GM18858 (cell line): ENCODE data around the gene NTN1.
"Not testable (repeated sequence)": the region's sequence is repeated elsewhere in the genome, so short reads cannot be mapped to it uniquely, and the experiment has no call there.

Experiments used
- ATAC-seq: cut with Tn5 transposase; IDR thresholded peaks from one replicate; pipeline ENCODE4 v1.9.1; 2021; ENCODE audit not compliant: unreplicated experiment

Gene NTN1

DNA sequence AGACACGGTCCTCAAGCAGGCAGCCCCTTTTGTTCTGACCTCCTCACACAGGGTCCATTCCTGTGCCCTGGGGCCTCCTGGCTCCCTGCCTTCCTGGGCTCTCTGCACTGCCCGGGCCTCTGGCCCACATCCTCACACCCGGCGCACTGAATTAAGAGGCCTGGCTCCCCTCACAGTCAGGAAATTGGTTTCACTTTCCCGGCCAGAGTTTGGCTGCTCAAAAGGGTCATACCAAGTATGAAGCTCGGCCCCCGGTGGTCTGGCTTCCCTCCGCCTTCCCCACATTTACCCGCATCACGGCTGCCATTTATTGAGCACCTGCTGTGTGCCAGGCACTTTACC lies 220.0 kb downstream of the NTN1 start:
- ATAC-seq, result no peak

DNA sequence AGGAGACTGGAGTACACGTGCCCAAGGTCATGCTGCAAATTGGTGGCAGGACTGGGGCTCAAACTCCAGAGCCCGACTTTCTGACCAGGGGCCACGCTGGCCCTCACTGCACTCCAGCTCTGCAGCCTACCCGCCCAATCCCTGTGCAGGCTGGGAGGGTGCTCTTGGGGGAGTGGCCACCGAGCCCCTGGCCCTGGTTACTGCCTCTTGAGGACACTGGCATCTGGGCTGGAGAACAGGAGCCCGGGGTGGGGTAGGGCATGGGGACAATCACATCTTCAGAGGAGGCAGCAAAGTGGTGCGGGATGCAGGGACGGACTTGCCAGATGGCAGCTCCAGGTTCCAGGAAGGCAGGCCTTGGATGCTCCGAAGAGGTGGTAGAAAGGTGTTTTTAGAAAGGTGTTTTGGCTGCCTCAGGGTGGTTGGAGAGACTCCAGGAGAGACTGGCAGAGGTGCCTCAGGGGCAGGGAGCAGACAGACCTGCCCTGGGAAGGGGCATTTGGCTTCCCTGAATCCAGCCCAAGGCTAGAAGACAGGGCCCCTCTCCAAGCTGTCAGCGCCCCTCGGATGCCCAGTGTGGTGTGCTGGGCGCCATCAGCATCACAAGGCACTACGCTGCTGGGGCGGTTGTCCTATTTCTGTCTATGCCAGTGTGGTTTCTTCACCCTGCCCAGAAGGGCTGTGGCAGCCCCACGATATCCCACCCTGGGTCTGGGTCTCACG lies 220.6 kb downstream of the NTN1 start:
- ATAC-seq, result no peak

DNA sequence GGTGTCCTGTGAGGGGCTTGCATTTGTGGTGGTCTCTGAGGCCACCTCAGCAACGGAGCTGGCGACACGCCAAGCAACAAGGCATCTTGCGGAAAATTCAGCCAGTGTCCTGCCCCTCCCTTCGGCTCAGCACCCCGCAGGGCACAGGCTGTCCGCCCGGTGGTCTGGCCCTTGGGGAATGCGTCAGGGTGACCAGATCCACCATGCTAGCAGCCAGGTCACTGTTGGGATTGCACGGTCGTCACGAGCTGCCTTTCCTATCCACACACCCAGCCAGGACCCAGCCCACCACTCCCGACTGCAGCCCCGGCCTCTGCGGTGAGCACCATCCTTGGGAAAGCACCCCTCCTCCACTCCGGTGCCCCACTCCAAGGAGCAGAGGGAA lies 221.2 kb downstream of the NTN1 start:
- ATAC-seq, result no peak

DNA sequence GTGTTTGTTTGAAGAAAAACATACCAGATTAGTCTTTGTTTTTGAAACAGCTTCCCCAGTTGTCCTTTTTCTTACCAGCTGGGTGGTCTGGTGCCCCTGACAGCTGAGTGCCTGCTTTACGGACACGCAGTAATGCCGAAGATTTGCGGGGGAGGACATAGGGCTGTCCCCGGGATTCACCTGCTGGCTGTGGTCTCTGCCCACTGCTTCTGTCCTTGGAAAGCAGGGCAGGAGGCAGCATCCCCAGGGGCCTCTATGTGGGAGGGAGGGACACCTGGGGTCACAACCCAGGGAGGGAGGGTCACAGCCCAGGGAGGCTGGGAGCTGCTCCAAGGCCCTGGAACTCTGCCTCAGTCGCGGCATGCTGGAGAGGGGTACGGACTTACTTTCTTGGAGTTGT lies 221.7 kb downstream of the NTN1 start:
- ATAC-seq, result no peak

DNA sequence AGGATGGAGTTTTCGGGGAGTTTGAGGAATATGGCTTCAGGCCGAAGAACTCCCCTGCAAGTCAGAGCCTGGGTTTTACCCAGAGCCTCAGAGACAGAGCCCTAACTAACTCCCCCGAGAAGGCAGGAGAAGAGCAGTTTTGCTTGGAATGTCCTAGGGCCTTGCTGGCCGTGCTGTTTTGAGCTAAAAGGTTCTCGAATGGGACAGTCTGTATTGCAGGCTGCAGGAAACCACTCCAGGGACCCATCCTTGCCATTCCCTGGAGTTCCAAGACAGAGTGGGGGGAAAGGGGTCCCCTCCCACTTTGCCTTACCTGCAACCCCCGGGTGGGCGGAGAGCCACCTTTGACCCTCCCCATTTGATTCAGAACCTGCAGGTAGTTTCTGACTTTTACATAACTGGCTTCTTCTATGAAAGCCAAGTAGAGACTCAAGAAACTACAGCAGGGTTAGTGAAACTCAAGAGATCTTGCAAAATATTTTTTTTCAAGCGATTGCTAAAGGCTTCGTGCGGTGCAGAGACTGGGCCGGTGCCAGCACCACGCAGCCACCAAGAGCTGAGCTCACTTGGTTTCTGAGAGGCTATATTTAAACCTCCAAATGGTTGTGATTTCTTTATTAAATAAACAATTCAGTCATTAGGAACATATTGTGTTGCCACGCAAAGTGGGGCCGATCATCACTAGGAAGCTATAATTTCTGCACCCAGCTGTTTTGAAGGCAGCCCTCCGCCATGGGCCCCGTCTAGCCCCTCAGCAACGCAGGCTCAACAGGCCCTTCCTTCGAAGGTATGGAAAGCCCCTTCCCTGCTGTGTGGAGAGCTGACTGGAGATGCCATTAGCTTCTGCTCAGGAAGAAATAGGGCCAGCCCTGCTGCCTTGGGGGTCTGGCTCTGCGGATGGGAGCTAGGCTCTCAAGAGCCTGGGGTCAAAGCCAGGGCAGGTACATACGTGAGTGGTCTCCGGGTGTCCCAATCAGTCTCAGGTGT lies 223.0 kb downstream of the NTN1 start:
- no peak for ATAC-seq

DNA sequence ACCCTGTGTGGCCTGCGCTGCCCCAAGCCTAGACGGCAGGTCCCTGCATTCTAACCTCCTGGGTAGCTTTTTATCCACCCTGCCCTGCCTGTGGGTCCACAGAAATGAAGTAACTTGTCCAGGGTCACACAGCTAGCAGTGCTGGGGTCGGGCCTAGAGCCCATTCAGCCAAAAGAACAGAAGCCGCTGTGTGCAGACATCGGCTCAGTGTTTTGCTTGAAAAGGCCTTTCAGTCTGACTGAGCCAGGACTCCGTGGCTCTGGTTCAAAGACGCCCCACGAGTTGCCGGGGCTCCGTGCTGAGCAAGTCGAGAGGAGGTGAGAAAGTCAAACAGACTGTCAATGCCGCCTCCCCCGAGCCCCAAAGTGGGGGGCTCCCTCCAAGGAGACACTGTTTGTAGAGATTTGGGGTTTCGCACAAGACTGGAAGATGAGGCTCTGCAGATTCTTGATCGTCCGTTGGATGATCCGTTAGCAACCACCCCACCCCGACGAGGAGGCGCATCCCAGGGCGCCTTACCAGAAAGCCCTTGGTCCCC lies 226.2 kb downstream of the NTN1 start:
- no peak for ATAC-seq

DNA sequence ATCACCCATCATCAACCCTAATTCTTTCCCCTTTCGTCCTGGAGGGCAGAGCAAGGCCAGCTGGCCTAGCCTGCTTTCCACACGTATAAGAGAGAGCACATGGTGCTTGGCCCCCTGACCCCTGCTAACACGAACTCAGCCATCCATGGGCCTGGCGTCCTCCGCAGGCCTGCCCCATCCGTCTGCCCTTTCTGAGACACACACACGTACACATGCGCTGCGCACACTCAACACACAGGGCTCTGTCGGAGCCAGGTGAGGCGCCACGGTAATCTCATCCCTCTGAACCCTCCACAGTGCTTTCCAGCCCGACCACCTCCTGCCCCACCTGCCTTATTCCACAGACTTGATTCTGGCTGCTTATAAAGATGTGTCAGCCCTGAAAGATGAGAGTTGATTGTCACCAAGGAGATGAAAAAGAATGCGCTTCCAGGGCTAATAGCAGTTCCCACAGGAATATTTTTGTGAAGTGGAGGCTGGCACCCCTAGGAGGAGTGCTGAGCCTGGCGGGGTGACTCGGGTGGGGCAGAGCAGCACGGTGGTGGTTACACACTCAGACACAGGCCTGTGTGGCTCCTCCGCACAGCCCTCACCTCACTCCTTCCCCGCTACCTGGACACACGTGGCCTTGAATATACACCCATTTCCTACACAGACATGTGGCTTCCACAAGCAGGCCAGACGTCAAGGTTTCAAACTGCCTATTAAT lies 228.1 kb downstream of the NTN1 start:
- no peak for ATAC-seq

DNA sequence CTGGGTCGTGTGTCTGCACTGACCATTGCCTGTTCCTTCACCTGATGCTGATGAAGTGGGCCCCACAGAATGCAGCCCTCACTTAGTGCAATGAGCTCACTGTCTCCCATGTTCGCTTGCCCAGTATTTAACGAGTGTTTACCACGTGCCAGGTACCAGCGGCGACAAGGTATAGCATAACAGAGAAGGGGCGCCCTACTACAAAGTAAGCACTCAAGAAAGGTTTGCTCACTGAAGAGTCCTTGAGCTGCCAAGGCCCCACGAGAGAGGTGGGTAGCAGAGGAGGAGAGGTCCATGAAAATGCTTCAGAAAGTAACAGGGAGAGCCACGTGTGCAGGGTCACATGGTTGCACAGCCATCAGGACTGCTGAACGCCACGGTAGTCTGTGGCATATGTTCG lies 230.0 kb downstream of the NTN1 start:
- ATAC-seq, result no peak

DNA sequence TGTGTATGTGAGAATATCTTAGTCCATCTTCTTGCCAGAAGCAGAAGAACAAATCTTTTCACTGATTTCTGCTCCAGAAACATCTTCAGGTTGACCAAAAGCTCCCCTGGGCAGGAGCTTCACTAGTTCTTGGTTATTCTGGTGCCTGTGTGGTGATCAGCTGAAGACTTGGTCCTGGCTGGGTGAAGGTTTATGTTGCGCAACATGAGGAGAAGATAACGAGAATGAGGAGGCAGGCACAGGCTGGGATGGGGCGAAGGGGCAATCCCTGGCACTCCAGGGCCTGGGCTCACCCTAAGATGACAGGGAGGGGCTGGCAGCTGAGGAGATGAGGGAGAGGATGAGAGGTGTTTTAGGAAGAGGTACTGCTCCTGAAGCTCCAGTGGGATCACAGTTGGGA lies 232.0 kb downstream of the NTN1 start:
- no peak for ATAC-seq

DNA sequence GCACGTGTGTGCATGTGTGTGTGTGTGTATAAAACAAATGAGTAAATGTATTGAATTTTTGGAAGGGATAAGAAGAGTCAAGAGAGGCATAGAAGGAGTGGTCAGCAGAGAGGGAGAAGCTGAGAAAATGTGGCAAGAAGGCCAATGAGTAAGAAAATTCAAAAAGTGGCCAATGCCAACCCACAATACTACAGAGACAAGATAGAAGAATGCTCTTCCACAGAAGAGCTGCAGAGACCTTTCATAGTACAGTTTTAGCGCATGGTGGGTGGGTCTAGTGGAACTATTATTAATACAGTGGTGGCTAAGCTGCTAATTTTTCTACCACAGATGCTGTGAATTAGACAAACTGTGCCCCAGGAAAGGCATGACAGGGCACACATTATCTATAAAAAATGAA lies 233.5 kb downstream of the NTN1 start:
- ATAC-seq, result no peak

DNA sequence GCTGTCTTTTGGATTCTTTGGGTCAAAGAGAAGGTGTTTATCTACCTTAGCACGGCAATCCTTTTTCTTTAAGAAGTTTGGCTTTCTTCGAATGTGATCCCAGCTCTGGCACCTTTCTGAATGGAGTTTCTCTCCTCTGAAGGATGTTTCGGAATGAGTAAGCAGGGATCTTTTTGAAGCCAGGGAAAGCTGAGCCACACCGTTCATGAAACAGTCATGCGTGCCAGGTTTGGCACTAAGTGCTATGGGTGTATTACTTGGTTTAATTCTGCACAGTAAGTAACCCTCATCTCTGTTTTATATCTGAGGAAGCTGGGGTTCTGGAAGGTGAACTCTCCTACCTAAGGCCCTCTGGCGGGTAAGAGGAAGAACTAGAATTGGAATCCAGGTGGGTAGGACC lies 234.5 kb downstream of the NTN1 start:
- ATAC-seq, result no peak

DNA sequence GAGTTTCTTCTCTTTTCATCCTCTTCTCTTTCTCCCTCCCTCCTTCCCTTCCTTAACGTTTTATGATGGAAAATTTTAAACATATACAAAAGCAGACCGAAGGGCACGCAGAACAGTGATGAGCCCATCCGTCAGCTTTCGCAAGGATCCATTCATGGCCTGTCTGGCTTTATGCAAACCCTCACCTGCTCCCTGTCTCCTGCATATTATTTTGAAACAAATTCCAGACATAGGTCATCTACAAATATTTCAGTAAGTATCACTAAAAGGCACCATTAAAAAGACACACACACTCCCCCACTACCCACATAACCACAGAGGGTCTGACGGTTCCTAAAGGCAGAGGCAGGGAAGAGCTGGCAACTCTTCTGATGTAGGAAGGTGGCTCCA lies 235.0 kb downstream of the NTN1 start:
- ATAC-seq, result no peak

DNA sequence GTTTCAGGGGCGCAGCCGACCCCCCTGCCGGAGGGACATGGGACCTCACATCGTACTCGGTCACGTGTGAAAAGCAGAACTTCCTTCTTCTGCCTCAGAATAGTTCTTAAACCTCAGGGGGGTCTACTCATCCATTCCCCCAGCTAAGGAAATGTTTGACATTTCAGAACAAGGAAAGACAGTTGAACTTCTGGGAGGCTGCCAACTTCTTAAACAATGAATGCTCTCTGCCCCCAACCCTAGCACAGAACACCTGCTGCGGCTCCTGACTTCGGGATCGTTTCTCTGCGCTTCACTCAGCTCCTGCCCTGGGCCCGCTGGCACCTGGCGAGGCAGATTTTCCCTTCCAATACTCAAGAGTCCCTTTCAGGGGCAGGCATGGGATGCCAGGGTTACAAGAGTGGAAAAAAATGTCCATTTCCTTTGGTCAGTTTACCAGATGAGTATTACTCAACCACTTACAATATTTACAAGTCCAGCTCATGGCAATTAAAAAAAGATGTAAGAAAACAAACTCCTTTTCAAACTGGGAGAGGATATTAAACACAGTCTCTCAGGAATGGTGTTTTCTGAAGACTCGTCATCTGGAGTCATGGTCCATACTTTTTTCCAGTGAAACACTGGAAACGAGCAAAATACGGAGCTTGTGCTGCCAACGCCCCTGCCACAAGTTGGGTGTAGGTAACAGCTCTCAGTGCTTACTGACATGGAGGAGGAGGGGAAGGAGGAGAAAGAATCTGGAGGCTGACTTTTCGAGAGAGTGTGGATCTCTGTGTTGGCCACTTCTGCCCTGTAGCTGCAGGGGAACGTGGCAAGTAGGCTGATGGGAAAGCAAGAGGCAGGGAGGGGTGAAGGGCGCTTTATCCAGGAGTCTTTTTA lies 235.7 kb downstream of the NTN1 start:
- no peak for ATAC-seq

DNA sequence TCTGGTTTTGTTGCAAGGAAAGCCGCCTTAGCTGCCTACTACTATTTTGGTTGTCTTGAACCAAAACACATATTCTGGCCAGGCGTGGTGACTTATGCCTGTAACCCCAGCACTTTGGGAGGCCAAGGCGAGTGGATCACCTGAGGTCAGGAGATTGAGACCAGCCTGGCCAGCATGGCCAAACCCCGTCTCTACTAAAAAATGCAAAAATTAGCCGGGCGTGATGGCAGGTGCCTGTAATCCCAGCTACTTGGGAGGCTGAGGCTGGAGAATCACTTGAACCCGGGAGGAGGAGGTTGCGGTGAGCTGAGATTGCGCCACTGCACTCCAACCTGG lies 236.3 kb downstream of the NTN1 start:
- not testable (repeated sequence) for ATAC-seq

DNA sequence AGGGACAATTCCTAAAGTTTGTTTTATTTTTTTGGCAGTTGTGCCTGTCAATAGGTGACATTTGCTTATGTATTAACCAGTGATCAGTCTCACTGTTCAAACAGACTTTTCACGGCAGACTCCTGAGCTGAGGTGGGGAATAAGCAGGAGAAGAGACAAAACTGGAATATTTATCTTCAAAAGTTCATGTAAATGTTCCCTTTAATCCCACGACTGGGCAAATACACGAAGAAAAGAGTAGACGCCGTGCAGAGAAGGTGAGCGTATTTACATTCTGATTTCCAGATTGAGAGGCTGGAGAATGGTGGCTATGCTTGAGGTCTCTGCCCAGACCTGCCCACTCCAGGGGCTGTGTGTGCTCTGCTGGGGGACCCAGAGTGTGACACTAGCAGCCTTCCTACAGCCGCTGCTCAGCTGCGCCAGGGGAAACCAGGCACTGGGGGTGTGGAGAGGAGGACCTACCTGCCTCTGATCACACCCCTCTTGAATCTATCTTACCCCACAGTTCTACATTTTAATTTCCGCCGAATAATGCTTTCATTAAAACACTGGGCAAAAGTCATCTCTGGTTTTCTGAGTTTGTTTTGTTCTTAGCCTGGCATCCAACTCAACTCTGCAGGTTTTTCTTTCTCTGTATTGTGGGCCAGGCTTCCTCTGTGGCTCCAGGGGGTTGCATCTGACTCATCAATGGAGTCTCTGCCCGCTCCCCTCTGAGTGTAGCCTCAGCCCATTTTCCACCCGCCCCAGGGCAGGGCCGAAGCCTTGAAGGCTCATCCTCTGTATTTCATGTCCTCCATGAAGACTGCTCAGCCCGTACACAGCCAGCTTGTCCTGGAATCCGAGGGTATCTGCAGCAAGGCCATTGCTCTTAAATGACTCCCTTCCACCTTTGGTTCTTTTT lies 237.1 kb downstream of the NTN1 start:
- no peak for ATAC-seq

DNA sequence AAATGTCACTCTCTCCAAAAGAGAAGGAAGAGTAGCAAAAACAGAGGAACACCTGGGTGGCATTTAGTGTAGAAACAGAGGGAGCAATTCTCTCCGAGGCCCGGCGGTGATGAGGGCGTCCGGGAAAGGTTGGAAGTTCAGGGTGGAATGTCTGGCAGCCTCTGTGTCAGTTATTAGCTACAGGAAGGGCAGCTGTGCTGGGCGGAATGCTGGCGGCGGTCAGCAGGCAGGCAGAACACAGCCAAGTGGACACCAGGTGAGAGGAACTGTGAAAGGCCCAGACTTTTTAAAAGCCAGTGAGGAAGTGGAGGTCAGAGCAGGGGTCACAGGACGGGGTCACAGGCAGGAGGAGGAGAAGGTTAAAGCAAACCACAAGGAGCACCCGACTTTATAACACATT lies 238.1 kb downstream of the NTN1 start:
- ATAC-seq, result no peak

DNA sequence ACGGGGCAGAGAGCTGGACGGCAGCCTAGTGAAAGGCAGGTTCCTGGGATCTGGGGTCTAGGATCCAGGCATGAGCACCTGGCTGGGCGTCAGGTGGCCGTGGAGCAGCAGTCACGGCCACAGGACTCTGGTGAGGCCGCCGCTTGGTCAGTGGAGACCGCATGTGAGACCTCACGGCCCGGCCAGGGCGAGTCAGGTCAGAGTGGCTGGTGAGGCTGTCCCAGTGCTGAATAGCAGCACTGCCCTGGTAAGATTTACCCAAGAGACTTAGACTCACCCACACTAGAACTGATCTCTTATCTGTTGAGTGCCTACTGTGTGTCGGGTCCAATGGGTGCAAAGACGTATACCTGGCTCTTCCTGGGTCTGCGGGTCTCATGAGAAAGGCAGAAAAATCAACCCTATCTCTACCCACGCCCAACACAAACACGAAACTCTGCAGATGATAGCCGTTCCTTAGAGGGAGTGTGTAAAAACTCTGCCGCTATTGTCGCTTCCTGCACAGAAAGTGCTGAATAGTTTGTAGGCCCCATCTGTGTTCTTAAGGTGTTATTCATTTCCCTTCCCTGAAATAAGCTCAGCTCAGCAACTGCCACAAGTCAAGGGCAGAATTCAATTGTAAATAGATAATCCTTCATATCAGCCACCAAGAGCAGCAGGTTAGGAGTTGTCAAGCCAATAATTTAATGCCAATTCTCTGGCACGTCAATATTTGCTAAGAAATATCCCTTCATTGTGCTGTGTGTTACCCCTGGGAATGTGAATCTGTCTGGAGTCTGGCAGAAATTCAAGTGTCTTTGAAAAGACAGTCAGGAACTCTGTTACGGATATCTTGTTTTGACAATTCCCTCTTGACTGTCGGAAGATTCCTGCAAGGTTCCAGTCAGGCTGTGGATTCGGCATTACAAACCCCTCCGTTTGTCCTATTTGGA lies 240.0 kb downstream of the NTN1 start:
- ATAC-seq, result no peak

DNA sequence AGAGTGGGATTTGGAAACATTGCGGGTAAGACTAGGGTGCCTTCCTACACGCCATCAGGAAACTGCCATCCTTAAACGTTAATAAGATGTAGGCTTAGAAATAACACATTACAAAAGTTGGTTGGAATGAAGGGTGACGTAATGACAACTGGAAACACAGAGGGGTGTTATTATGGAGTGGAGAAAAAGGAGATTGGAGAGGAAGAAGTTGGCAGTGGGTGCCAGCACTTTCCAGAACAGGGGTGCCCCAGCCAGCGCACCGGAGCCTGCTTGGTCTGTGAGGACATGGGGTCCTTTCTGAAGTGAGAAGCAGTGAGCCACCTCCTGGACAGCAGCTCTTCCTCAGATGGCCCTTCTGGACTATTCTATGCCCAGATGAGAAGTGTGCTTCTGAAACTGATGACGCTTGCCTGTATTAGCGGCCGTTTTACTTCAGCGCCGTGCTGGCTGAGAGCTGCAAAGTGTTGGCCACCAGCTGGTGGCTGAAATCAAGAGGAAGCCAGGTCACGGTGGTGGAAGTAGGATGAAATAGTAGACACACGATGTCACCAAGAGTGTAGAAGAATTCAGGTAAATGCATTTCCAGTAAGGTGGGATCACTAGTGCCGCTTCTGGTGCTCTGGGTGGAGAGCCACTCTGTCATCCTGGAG lies 244.8 kb downstream of the NTN1 start:
- no peak for ATAC-seq
